ENCODE results near the gene LRIT2. TPM values are rescaled to one million over a fixed set of nuclear protein-coding genes. Genes with fewer than 3 reads are reported as not detected.

Gene LRIT2
- total and polyA plus RNA-seq, 9 of the 15 experiments (the other 6 are each of a cell fraction or from before 2014, with no cell fraction given) = not detected

GRCh38 chr10:84193327-84193726 lies 32.0 kb downstream of the LRIT2 start (continued):
- no peak for TF ChIP-seq ZNF324 (CRISPR knock-in tag; IDR thresholded peaks at IDR 0.05)
- TF ChIP-seq NR2C1 (IDR thresholded peaks at IDR 0.05) = no peak
- TF ChIP-seq NR2C1 (tag; IDR thresholded peaks at IDR 0.05) = no peak
- TF ChIP-seq FOXP1 (CRISPR knock-in tag; IDR thresholded peaks at IDR 0.05) = no peak

- 0% methylated on average over 5 of the region's 5 CpGs for WGBS (ENCODE audit: insufficient coverage, low coverage, missing lambda C conversion rate)
- no peak overlapping the region for H3K4me3 ChIP-seq
- no peak overlapping the region for H2AFZ ChIP-seq (ENCODE audit: low read depth, low read length)
- in situ Hi-C loops (cut with MboI) (no loop called here), intact Hi-C loops (cut with micrococcal nuclease) (no loop called here)
- no peaks in the 10 kb centered on the region for H3K36me3 ChIP-seq (ENCODE audit: control insufficient read depth, insufficient read depth, low read length)
- peaks cover 6% of the 10 kb centered on the region for H4K20me1 ChIP-seq (replicated peaks; ENCODE audit: control insufficient read depth, insufficient read depth, low read length)
- ChIA-PET CTCF (ENCODE audit: low intra/inter-chr PET ratio) (no interaction called here), POLR2A (interaction anchor here (1.5 kb wide), 1 partner anchor 21 kb away, joined by 4 read pairs; no protein-coding TSS in a partner anchor)
- no peak overlapping the region for H3K27ac ChIP-seq (ENCODE audit: extremely low read depth, low read depth, low read length)
- ATAC-seq (no peak), FAIRE-seq (no peak), DNase-seq (ENCODE audit: extremely low read depth in 1 of 4, low spot score in 3 of 4) (no peak)
- peaks cover 0 to 16% of the 10 kb centered on the region in 2 experiments; a peak in 3 of 5 replicates for H3K4me1 ChIP-seq (replicated peaks in 1 of 2; ENCODE audit: control insufficient read depth in 2 of 2, insufficient read depth in 2 of 2, low read length in 2 of 2)
- no peak overlapping the region for H3K4me2 ChIP-seq (ENCODE audit: insufficient read depth, low read length)
- BruUV-seq (replicated peaks) = no TSS peak
- TF ChIP-seq NONO (IDR thresholded peaks at IDR 0.05; ENCODE audit: low read depth in 2 of 2, low read length in 1 of 2) (no peak), VEZF1 (CRISPR knock-in tag; IDR thresholded peaks at IDR 0.05) (no peak), FOSL1 (tag; conservative IDR thresholded peaks at IDR 0.05) (no peak), ELF4 (CRISPR knock-in tag; IDR thresholded peaks at IDR 0.05) (no peak), EZH2 (IDR thresholded peaks at IDR 0.05; ENCODE audit: borderline replicate concordance, low read depth, low read length) (no peak), AFF4 (CRISPR knock-in tag; IDR thresholded peaks at IDR 0.05) (no peak), TGIF2 (CRISPR knock-in tag; IDR thresholded peaks at IDR 0.05) (no peak), SPI1 (IDR thresholded peaks at IDR 0.05; ENCODE audit: borderline replicate concordance, low read depth, low read length) (no peak)
- no peak overlapping the region for H3K9ac ChIP-seq (ENCODE audit: insufficient read depth in 1 of 2, low read depth in 2 of 2, low read length in 2 of 2)
- no peaks in the 10 kb centered on the region for H3K9me1 ChIP-seq (ENCODE audit: control insufficient read depth, insufficient read depth, low read length)
- H3K27me3 ChIP-seq (ENCODE audit: control insufficient read depth in 2 of 2, insufficient read depth in 2 of 2, low read length in 2 of 2) = peaks cover 26 to 80% of the 10 kb centered on the region in 2 experiments; a peak in 4 of 5 replicates
- H3K79me2 ChIP-seq (ENCODE audit: control insufficient read depth, insufficient read depth, low read length) = no peaks in the 10 kb centered on the region
- no peaks in the 10 kb centered on the region for H3K9me3 ChIP-seq (replicated peaks; ENCODE audit: control insufficient read depth, insufficient read depth, low read depth, low read length)
Measured at GRCh38 chr10:84191106-84191505, 34.2 kb downstream of the LRIT2 start.

All from K562 (cell line).